GM19372 (cell line): ENCODE data around the gene NPHP3.
"Not testable (repeated sequence)": the region's sequence is repeated elsewhere in the genome, so short reads cannot be mapped to it uniquely, and the experiment has no call there.

ENCODE experiments used
- ATAC-seq: cut with Tn5 transposase; IDR thresholded peaks from one replicate; pipeline ENCODE4 v1.9.1; 2021; ENCODE audit warnings: mild to moderate bottlenecking, low read depth, moderate library complexity; ENCODE audit not compliant: unreplicated experiment

The NPHP3 gene

DNA sequence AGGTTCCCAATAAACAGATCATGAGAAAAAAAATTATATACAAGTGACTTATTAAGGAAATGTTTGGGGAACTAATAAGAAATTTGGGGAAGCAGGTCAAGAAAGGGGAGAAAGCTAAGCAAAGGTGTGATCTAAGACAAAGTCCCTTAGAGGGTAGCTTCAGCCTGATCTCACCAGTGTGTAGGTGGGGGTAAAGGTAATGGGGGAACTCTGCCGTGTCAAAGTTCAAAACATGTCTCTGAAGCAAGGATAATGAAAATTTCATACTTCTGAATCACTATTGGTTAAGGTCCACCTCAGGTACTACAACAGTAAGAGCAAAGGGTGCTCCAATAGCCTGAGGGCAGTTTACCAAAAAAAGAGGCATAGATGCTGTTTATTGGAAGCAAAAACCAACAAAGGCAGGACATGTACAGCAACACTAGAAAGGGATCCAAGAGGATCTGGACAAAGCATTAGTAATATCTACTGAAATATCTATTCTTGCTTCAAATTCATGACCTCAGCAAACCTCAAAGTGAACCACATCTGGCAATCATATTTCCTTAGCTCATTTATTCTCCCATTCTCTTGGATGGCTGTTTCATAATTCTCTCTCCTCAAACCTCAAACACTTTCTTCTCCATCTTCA, 69.5 kb downstream of the NPHP3 start:
- no peak for ATAC-seq

DNA sequence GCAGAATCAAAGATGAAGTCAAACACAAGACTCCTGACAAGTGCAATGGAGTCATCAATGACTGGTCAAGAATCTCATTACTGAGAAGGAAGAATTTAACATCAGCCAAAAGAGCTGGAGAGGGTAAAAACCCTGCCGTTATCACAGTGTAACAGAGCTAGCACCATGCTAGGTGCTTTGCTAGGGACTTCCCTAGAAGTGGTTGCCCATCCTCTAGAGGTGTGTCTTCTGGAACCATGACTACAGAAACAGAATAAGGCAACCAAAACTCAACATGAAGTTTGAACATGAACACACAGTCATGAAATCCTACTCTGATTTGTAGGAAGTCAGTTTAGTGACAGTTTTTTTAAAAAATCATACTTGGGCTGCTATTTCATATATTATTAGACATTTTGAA, 72.1 kb downstream of the NPHP3 start:
- no peak for ATAC-seq

DNA sequence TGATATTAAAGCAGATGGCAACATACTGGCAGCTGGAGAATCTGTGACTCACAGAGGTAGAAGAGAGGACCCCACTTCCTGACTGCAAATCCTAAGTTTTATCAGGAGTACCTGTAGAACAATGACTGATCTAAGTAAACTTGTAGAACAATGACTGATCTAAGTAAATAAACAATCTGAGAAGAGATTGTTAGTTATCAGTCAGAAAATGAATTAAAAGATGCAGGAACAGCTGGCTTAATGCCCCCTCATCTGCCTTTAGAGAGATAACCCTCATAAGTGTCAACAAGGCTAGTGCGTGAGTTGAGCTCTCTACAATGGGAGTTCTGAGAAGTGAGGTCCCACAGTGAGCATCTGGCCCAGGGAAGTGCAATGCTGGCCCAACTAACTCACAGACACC, 77.2 kb downstream of the NPHP3 start:
- no peak for ATAC-seq

DNA sequence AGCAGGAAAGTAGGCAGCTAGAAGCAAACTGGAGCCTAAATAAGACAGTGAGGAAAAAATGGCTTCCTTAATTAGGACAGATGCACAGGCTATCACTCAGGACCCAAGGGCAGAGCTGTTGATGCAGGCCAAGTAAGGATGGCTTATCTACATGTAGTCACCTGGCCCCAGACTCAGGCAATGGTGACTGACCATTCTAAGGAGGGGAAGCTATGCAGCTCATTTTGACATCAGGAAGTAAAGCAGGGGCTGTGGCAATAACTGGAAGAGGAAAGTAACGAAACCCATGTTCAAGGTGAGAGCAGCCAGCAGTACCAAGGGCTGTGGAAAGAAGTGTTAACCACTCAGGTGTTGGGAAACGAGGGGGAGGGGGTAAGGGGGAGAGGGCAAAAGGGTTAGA, 78.8 kb downstream of the NPHP3 start:
- ATAC-seq, result no peak

DNA sequence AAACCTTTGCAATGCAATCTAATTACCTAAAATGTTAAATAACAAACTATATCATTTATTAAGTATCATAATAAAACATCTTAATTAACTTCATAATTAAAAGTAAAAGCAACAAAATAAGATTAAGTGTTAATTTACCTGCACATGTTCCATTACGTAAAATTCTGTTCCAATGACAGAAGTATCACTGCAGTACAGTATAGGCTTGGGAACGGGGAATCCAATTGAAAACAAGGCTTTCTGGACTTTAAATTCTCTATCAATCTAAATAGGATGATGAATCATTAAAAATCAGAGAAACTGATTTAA, 79.7 kb downstream of the NPHP3 start:
- ATAC-seq, result no peak

DNA sequence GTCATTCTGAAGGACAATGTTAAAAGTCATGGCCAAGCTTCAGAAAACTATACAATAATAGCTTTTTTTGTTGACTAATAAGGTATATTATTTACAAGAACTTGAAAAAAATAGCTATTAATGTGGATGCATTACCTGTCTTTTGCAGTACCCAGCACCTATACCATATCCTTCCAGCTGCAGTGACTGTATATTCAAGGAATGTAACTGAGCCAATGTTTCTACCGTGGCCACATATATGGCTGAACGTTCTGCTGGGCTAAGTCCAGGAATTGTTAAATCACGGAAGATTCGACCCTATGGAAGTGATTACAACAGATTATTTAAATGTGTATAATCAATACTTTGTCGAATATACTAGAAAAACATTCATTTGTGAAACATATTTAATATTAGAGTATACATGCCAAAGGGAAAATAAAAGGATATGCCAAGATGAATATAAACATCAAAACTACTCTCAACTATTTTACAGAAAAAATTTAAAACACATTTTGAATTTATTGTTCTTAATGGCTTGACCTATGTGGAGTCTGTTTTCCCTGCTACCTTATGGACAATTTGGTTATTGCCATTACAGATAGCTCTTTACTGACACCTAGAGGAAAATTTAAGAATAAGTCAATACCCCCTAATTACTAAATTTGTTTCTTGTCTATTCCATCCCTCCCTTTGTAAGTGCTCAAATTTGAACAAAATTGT, 80.2 kb downstream of the NPHP3 start:
- ATAC-seq, result peak; percentile 53

DNA sequence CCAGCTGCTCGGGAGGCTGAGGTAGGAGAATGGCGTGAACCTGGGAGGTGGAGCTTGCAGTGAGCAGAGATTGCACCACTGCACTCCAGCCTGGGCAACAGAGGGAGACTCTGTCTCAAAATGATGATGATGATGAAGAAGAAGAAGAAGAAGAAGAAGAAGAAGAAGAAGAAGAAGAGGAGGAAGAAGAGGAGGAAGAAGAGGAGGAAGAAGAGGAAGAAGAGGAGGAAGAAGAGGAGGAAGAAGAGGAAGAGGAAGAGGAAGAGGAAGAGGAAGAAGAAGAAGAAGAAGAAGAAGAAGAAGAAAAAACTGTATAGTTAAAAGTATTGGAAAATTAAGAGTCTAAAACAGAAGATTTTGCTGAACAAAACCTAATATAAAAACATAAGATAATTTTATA, 80.8 kb downstream of the NPHP3 start:
- ATAC-seq, result not testable (repeated sequence)

DNA sequence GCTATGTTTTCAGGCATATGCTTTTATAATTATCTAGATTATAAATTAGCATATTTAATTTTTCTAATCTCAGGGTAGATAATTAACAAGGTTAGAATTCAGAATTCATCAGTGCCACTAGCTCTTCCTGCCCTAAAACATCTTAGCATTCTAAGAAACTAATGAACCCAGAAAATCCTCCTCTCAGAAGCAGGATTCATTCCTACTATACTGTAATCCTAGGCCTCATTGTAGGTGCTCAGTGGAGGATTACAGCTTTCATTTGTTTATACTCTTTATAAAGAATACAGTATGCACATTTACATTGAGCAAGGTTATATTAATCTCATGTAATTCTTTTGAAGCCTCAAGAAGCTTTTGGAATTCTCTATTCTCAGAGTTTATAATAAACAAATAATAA, 83.5 kb downstream of the NPHP3 start:
- ATAC-seq, result no peak

DNA sequence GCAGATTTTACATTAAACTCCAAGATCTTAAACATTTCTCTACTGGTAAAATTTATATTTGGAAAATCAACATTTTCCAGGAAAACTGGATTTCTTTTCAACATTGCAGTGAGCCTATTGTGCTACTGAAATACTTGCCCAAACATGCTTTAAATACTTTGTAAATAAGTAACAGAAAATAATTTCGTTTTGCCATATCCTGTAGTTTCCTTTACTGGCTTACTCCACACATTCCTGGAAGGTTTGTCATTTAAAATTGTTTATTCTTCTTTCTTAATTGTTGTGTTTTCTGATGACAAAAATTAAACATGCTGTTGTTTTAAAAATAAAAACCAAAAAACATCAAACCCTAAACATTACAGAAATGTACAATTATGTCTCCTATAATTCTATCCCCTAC, 84.6 kb downstream of the NPHP3 start:
- ATAC-seq, result no peak

DNA sequence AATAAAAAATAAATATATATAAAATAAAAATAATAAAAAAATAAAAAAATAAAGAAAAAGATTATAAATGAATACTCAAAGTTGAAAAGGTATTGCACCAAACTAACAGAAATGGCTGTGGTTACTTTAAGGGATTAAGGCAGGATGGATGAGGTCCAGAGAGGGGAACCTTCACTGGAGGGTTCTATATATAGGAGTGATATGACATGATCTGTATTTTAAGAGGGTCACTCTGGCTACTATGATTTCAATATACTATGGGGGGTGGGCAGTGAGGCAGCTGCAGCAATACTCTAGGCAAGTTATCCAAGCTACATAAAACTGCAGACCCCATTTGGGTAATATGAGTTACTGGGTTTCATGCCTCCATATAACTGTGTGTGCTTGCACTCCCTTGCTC, 87.2 kb downstream of the NPHP3 start:
- no peak for ATAC-seq
